ENCODE data around the gene ITGAE.
"Not testable (repeated sequence)": the region's sequence is repeated elsewhere in the genome, so short reads cannot be mapped to it uniquely, and the experiment has no call there.

ITGAE gene, protein sequence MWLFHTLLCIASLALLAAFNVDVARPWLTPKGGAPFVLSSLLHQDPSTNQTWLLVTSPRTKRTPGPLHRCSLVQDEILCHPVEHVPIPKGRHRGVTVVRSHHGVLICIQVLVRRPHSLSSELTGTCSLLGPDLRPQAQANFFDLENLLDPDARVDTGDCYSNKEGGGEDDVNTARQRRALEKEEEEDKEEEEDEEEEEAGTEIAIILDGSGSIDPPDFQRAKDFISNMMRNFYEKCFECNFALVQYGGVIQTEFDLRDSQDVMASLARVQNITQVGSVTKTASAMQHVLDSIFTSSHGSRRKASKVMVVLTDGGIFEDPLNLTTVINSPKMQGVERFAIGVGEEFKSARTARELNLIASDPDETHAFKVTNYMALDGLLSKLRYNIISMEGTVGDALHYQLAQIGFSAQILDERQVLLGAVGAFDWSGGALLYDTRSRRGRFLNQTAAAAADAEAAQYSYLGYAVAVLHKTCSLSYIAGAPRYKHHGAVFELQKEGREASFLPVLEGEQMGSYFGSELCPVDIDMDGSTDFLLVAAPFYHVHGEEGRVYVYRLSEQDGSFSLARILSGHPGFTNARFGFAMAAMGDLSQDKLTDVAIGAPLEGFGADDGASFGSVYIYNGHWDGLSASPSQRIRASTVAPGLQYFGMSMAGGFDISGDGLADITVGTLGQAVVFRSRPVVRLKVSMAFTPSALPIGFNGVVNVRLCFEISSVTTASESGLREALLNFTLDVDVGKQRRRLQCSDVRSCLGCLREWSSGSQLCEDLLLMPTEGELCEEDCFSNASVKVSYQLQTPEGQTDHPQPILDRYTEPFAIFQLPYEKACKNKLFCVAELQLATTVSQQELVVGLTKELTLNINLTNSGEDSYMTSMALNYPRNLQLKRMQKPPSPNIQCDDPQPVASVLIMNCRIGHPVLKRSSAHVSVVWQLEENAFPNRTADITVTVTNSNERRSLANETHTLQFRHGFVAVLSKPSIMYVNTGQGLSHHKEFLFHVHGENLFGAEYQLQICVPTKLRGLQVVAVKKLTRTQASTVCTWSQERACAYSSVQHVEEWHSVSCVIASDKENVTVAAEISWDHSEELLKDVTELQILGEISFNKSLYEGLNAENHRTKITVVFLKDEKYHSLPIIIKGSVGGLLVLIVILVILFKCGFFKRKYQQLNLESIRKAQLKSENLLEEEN

GRCh38 chr17:3800362-3801271 is at the start of gene ITGAE:
Gene ITGAE, minus strand, starts transcription at chr17:3801188. Its CDS starts 44 bp downstream, at chr17:3801144.
- FAIRE-seq = no peak

GRCh38 chr17:3848229-3848835 is 47.3 kb upstream of the ITGAE start:
- no peak for FAIRE-seq

DNA sequence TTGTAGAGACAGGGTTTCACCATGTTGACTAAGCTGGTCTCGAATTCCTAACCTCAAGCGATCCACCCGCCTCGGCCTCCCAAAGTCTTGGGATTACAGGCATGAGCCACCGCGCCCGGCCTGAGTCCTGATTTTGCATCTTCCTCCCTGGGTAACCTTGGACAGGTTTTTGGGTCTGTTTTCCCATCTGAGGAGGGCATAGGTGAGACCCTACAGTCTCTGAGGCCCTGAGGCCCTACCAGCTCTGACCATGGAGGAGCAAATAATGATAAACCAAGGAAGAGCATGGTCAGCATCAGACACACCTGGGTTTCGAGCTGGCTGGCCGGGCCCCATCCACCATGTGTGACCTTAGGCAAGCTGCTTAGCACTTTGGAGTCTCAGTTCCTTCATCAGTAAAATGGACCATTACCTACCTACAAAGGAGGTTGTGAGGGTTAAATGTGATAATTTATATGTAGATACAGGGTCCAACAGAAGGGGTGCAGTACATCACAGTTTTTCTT is 46.2 kb upstream of the ITGAE start:
- FAIRE-seq = no peak

- no peak for FAIRE-seq
These were observed 45.6 kb upstream of the ITGAE start for GRCh38 chr17:3846437-3847164.

DNA sequence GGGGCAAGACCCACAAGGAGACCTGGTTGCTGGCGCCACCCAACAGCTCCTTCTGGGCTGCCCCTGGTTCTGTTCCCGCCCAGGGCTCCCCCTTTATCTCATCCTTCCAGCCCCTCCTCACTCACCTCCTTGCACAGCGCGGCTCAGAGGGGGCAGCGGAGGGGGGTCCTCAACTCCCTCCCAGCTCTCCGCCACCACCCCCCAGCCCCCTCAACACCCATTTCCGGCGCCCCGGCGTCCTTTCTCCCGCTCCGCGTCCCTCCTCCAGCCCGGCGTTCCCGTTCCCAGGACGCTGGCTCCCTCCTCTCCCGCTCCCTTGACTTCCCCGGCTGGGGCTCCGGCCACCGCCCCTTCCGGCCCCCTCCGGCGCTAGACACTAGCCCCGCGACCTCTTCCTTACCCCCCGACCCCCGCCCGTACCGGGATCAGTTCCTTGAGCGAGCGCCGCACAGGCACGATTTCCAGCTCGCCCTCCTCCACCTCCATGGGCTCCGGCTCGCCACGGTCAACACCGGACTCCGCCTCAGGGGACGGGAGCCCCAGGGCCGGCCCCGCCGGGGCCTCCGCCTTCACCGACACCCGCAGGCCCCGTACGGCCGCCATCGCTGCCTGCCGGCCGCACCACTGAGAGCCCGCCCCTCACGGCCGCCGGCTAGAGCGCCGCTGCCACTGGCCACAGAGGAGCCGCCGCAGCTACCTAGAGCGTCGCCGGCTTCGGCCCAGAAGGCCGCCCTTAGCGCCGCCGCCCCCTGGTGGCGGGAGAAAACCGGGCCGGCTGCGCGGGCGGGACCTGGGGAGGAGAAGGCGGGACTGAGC is 44.8 kb upstream of the ITGAE start, which contains the start of gene NCBP3:
TSS of gene NCBP3 (minus strand) at position 626 of the 816 bp plus-strand sequence. CDS start at position 603, 23 bp downstream.
- FAIRE-seq = no peak

DNA sequence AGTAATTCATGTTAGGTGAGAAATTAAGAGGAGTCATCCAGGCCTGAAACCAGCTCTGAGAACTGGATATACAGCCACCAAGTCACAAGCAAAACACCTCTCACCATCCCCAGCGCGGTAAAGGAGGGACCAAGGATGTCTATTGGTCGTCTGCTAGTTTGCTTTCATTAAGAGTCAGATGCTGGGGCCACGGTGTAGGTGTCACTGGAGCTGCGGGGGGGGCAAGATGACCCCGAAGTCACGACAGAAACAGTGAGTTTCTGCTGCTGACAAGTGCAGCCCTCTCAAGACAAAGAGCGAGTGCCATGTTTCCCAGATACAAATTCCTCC is 44.3 kb upstream of the ITGAE start:
- FAIRE-seq = no peak

DNA sequence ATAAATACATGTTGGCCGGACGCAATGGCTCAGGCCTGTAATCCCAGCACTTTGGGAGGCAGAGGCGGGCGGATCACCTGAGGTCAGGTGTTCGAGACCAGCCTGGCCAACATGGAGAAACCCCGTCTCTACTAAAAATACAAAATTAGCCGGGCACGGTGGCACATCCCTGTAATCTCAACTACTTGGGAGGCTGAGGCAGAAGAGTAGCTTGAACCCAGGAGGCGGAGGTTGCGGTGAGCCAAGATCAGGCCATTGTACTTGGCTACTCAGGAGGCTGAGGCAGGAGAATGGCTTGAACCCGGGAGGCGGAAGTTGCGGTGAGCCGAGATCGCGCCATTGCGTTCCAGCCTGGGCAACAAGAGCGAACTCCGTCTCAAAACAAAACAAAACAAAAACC is 43.6 kb upstream of the ITGAE start:
- not testable (repeated sequence) for FAIRE-seq

- no peak for FAIRE-seq
These were observed 43.0 kb upstream of the ITGAE start for GRCh38 chr17:3843935-3844516.

- FAIRE-seq = no peak
These were observed 37.2 kb upstream of the ITGAE start for GRCh38 chr17:3838206-3838605.

DNA sequence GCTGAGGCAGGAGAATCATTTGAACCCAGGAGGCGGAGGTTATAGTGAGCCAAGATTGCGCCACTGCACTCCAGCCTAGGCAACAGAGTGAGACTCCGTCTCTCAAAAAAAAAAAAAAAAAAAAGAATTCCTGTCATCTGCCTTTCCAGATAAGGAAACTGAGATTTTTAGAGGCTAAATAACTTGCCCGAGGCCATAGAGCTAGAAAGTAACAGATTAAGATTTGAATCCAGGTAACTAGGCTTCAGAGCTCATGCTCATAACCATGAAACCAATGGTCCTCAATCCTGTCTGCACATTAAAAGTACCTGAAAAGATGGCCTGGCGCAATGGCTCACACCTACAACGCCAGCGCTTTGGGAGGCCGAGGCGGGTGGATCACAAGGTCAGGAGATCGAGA is 35.6 kb upstream of the ITGAE start:
- no peak for FAIRE-seq

DNA sequence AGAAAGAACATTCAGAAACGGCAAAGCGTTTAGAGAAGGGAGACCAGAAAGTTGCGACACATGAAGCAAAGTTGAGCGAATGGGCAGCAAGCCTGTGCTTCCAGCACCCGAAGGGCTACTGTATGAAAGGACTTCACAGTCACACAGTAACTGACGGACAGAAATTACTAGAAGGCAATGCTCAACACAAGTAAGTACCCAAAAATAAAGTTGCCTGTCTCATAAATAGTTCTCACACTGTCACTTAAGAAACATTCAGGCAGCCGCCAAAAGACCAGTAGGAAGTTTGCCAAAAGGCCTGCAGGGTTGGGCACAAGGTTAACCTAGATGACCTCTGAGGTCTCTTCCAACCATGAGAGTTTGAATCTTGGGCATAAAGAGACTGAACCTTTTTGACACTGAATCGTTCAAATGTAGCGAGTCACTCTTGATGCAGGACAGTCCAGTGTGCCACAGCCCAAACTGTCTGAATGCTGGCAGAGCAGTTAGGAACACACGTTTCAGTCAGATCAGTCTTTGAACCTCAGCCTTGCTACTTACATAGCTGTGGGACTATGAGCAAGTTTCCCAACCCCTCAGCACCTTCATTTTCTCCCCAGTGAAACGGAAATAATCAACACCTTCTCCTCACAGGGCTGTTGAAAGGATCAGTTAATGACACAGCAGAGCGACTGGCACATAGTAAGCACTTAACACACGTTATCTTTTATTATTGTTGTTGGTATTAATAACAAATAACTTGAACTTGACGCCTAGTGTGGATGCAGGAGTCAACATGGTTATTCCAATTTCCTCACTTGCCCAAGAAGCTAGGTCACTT is 34.6 kb upstream of the ITGAE start:
- FAIRE-seq = no peak

- FAIRE-seq = no peak
These were observed 33.8 kb upstream of the ITGAE start for GRCh38 chr17:3834811-3835210.

DNA sequence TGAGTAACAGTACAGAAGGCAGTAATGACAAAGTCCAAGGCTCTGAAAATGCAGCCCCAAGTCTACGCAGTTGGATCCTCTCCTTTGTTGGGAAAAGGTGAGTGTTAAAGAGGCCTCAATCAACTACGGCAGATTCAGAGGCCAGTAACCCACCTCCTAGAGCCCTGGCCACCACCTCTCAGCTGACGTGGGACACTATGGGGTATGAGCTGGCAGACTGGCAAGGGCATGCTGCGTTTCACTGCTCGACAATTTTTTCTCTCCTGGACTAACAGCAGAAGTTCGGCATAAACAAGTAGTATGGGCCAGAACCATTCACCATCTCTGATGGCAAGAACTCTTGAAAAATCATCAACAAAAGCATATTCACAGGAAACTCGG is 27.9 kb upstream of the ITGAE start:
- FAIRE-seq = no peak

GRCh38 chr17:3828151-3828851 is 27.3 kb upstream of the ITGAE start:
- no peak for FAIRE-seq

DNA sequence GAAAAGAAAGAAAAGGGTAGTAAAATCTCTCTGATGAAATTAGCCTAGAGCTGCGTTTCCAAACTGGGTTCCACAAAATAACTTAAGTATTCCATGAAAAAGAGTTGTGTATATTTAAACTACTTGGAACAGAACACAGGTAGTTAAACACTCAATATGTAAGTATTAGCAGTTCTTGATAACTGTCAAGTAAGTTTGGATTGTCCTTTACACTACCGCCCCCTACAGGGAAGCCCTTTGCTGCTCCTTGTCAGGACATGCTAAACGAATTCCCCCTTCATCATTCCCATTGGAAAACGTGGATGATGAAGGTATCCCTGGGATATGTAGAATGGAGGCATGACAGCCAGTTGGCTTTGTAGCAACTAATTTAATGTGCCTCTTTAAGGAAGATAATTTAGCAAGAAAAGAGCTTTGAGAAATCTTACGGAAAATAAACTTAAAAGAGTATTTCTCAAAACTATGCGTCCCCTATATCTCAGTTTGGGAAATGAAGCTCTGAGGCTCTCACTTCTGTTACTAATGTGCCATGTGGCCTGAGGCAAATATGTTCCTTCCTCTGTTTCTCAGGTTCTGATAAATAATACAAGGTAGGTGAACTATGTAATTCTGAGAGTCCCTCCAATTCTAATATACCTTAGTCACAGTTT is 26.3 kb upstream of the ITGAE start:
- FAIRE-seq = no peak

DNA sequence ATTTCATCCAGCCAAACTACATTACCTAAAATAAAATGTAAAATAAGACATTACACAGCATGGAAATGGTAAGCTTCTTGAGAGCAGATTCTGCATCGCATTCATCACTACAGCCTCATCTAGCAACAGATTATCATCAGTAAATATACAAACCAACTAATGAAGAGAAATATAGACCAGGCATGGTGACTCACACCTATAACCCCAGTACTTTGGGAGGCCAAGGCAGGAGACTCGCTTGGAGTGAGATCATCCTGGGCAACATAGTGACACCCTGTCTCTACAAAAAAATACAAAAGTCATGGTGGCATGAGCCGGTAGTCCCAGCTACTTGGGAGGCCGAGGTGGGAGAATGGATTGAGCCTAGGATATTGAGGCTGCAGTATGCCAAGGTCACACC is 25.2 kb upstream of the ITGAE start:
- FAIRE-seq = no peak

DNA sequence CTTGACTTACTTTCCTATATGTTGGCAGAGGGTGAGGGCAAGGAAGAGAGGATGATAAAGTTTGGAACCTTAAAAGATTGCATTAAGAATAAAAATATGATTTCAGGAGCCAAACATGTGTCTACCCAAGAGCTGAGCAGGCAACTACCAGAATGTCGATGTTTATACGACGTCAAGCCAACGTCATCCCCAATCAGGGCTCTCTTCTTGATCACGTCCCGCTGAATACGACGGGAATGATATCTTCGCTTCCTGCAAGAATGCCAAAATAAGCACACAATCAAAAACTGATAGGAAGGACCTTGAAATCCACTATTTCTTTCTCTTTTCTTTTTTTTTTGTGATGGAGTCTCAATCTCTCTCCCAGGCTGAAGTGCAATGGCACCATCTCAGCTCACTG is 20.1 kb upstream of the ITGAE start:
- no peak for FAIRE-seq
